SK-N-SH treated with all-trans-retinoic acid at 6 μM for 48 hours (cell line): ENCODE data around the gene IQCN.

ENCODE experiments used
- ATAC-seq: fragments of 200-7000 bp; cut with Tn5 transposase; 3 replicates; pipeline ENCODE4 v1.9.1; 2020; ENCODE audit warnings: mild to moderate bottlenecking, moderate library complexity
- ARNTL ChIP-seq: fragments of 450-650 bp; formaldehyde crosslinking; IDR thresholded peaks from 2 replicates; pipeline ENCODE4 v1.5.0; 2020; ENCODE audit warnings: low read depth, mild to moderate bottlenecking, moderate library complexity, borderline replicate concordance
- BACH2 ChIP-seq: fragments of 250-450 bp; sonication (Bioruptor Pico); IDR thresholded peaks from 2 replicates; pipeline ENCODE4 v1.9.0; 2021; ENCODE audit warnings: mild to moderate bottlenecking, borderline replicate concordance
- CSDC2 ChIP-seq: fragments of 250-450 bp; sonication (Bioruptor Pico); IDR thresholded peaks from 2 replicates; pipeline ENCODE4 v1.5.0; 2020; ENCODE audit warnings: mild to moderate bottlenecking, moderate library complexity
- ESRRG ChIP-seq: fragments of 250-450 bp; sonication (Bioruptor Pico); IDR thresholded peaks from 2 replicates; pipeline ENCODE4 v1.6.1; 2021; ENCODE audit warnings: mild to moderate bottlenecking
- ISL1 ChIP-seq: fragments of 250-450 bp; sonication (Bioruptor Pico); IDR thresholded peaks from 2 replicates; pipeline ENCODE4 v2.1.2; 2022; ENCODE audit warnings: mild to moderate bottlenecking, moderate library complexity
- OSR1 ChIP-seq: fragments of 250-450 bp; sonication (Bioruptor Pico); IDR thresholded peaks from 2 replicates; pipeline ENCODE4 v1.8.0; 2022; ENCODE audit warnings: moderate library complexity, mild to moderate bottlenecking, inconsistent platforms
- PPARA ChIP-seq: fragments of 250-450 bp; sonication (Bioruptor Pico); IDR thresholded peaks from 2 replicates; pipeline ENCODE4 v1.5.0; 2020; ENCODE audit warnings: mild to moderate bottlenecking, borderline replicate concordance
- SNAI2 ChIP-seq: fragments of 250-450 bp; sonication (Bioruptor Pico); IDR thresholded peaks from 2 replicates; pipeline ENCODE4 v1.5.0; 2020; ENCODE audit warnings: mild to moderate bottlenecking, moderate library complexity
- TCF4 ChIP-seq: fragments of 250-450 bp; sonication (Bioruptor Pico); IDR thresholded peaks from 2 replicates; pipeline ENCODE4 v1.8.0; 2021; ENCODE audit warnings: mild to moderate bottlenecking, moderate library complexity, borderline replicate concordance
- TOX ChIP-seq: fragments of 250-450 bp; sonication (Bioruptor Pico); IDR thresholded peaks from 2 replicates; pipeline ENCODE4 v1.8.0; 2021; ENCODE audit warnings: mild to moderate bottlenecking, moderate library complexity, borderline replicate concordance
- ZC3H10 ChIP-seq: fragments of 250-450 bp; sonication (Bioruptor Pico); IDR thresholded peaks from 2 replicates; pipeline ENCODE4 v1.5.1; 2021; ENCODE audit warnings: mild to moderate bottlenecking, moderate library complexity
- ZFP3 ChIP-seq: fragments of 250-450 bp; sonication (Bioruptor Pico); IDR thresholded peaks from 2 replicates; pipeline ENCODE4 v1.5.0; 2020; ENCODE audit warnings: mild to moderate bottlenecking, moderate library complexity
- ZFP30 ChIP-seq: fragments of 450-650 bp; formaldehyde crosslinking; IDR thresholded peaks from 2 replicates; pipeline ENCODE4 v1.5.0; 2022; ENCODE audit warnings: mild to moderate bottlenecking, moderate library complexity
- ZNF565 ChIP-seq: fragments of 450-650 bp; formaldehyde crosslinking; conservative IDR thresholded peaks from 2 replicates; pipeline ENCODE4 v1.5.0; 2020; ENCODE audit warnings: low read depth, mild to moderate bottlenecking, moderate library complexity
- ZNF70 ChIP-seq: fragments of 450-650 bp; formaldehyde crosslinking; IDR thresholded peaks from 2 replicates; pipeline ENCODE4 v1.5.0; 2020; ENCODE audit warnings: mild to moderate bottlenecking, moderate library complexity
- ZNF8 ChIP-seq: fragments of 450-650 bp; formaldehyde crosslinking; IDR thresholded peaks from 2 replicates; pipeline ENCODE4 v1.5.0; 2020; ENCODE audit warnings: mild to moderate bottlenecking, moderate library complexity
- TF ChIP-seq, protein P1 (sequence below): fragments of 250-450 bp; sonication (Bioruptor Pico); IDR thresholded peaks from 2 replicates; pipeline ENCODE4 v1.8.0; 2020; ENCODE audit warnings: mild to moderate bottlenecking, moderate library complexity, borderline replicate concordance
- TF ChIP-seq, protein P2 (sequence below): fragments of 250-450 bp; sonication (Bioruptor Pico); IDR thresholded peaks from 2 replicates; pipeline ENCODE4 v1.5.1; 2020; ENCODE audit warnings: low read depth, mild to moderate bottlenecking, moderate library complexity
- TF ChIP-seq, protein P3 (sequence below): fragments of 250-450 bp; sonication (Bioruptor Pico); IDR thresholded peaks from 2 replicates; pipeline ENCODE4 v1.5.1; 2021; ENCODE audit warnings: mild to moderate bottlenecking, moderate library complexity
- TF ChIP-seq, protein P4 (sequence below): fragments of 250-450 bp; sonication (Bioruptor Pico); IDR thresholded peaks from 2 replicates; pipeline ENCODE4 v1.5.0; 2020; ENCODE audit warnings: mild to moderate bottlenecking, moderate library complexity

The IQCN gene

DNA sequence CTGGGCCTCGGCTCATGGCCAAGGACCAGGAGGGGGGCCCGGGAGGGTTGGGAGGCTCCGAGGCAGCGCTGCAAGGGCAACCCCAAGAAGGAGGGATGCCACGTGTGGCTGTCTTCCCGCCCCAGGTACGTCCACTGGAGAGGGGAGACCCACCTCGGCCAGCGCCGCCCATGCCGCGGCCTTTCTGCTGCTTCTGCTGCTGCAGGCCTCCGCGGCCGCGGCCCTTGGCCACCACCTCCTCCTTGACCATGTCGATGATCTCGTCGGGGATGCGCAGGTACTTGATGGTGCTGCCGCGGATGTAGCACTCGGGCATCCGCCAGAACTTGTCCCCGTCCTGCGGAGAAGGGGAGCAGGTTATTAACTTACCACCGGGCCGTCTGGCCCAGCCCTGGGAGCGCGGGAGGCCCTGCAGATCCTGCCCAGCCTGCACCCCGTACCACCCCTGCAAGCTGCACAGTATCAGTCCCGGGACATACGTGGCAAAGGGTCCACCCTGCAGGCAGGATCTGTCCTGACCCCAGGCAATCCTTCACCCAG is 35.3 kb upstream of the IQCN start:
- no peak for TF ChIP-seq ZNF70 (CRISPR knock-in tag)
- TF ChIP-seq SNAI2 (CRISPR knock-in tag): no peak
- TF ChIP-seq, protein P1, sequence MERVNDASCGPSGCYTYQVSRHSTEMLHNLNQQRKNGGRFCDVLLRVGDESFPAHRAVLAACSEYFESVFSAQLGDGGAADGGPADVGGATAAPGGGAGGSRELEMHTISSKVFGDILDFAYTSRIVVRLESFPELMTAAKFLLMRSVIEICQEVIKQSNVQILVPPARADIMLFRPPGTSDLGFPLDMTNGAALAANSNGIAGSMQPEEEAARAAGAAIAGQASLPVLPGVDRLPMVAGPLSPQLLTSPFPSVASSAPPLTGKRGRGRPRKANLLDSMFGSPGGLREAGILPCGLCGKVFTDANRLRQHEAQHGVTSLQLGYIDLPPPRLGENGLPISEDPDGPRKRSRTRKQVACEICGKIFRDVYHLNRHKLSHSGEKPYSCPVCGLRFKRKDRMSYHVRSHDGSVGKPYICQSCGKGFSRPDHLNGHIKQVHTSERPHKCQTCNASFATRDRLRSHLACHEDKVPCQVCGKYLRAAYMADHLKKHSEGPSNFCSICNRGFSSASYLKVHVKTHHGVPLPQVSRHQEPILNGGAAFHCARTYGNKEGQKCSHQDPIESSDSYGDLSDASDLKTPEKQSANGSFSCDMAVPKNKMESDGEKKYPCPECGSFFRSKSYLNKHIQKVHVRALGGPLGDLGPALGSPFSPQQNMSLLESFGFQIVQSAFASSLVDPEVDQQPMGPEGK (CRISPR knock-in tag): no peak
- no peak for ATAC-seq

DNA sequence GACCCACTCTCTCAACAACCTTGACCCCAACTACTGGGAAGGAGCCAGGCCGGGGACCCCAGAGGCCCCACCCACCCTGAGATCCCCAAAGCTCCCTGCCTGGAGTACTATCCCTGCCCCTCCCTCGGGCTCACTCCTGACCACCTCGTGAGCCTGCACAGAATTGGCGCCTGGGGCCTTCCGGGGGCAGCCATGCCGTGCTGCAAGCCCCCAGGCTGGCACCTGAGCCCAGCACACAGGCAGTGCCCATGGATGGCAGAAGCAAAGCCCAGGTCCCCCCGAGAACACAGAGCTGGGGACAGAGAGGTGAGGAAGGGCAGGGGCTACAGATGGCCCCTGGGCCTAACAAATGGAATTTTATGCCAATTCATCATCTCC is 34.7 kb upstream of the IQCN start:
- no peak for ATAC-seq
- no peak for TF ChIP-seq ZFP30

DNA sequence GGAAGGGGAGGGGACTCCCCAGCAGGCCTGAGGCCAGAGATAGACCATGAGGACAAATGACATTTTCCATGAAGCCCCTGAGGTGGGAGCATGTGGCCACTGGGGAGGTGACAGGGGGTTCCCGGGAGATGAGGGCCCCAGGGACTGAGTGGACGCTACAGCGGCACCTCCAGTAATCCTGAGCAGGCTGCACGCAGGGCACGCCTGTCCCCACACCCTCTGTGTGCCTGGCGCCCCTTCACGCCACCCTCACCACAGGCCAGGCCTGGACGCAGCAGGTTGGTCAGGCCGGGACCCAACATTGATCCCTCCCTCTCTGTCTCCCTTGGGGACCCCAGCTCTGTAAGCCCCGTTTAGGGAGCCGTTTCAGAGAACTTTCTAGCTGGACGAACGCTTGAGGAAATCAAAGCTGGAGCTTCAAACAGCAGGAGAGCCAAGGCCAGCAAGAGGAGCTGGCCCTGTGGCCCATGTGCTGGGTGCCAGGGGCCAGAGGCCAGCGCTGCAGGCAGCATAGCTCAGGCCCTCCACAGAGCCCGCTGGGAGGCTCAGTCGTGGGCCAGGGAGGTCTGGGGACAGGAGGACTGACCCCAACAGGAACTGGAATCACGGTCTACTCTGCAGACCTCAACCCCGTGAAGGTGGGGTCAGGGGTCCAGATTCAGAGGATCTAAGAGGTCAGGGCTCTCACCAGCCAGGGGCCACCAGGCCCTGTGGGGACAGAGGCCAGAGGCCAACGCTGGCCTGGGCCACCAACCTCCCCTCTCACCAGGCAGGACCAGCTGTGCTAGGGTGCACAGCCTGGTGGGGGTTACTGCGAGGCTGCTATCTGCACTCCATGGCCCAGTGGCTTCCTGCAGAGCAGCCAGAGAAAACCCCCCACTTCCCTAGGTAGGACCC is 34.0 kb upstream of the IQCN start:
- TF ChIP-seq OSR1 (CRISPR knock-in tag) (no peak), ZC3H10 (CRISPR knock-in tag) (no peak), CSDC2 (no peak), ZNF565 (CRISPR knock-in tag) (no peak), TCF4 (CRISPR knock-in tag) (no peak), ZNF70 (CRISPR knock-in tag) (no peak), ISL1 (CRISPR knock-in tag) (no peak), ESRRG (CRISPR knock-in tag) (no peak), ZFP30 (no peak), TOX (no peak), ZNF8 (CRISPR knock-in tag) (no peak), BACH2 (CRISPR knock-in tag) (no peak), ZFP3 (CRISPR knock-in tag) (no peak), ARNTL (CRISPR knock-in tag) (no peak)
- TF ChIP-seq, protein P2, sequence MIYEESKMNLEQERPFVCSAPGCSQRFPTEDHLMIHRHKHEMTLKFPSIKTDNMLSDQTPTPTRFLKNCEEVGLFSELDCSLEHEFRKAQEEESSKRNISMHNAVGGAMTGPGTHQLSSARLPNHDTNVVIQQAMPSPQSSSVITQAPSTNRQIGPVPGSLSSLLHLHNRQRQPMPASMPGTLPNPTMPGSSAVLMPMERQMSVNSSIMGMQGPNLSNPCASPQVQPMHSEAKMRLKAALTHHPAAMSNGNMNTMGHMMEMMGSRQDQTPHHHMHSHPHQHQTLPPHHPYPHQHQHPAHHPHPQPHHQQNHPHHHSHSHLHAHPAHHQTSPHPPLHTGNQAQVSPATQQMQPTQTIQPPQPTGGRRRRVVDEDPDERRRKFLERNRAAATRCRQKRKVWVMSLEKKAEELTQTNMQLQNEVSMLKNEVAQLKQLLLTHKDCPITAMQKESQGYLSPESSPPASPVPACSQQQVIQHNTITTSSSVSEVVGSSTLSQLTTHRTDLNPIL (CRISPR knock-in tag): no peak
- TF ChIP-seq, protein P3, sequence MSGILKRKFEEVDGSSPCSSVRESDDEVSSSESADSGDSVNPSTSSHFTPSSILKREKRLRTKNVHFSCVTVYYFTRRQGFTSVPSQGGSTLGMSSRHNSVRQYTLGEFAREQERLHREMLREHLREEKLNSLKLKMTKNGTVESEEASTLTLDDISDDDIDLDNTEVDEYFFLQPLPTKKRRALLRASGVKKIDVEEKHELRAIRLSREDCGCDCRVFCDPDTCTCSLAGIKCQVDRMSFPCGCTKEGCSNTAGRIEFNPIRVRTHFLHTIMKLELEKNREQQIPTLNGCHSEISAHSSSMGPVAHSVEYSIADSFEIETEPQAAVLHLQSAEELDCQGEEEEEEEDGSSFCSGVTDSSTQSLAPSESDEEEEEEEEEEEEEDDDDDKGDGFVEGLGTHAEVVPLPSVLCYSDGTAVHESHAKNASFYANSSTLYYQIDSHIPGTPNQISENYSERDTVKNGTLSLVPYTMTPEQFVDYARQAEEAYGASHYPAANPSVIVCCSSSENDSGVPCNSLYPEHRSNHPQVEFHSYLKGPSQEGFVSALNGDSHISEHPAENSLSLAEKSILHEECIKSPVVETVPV (CRISPR knock-in tag): no peak
- TF ChIP-seq, protein P4, sequence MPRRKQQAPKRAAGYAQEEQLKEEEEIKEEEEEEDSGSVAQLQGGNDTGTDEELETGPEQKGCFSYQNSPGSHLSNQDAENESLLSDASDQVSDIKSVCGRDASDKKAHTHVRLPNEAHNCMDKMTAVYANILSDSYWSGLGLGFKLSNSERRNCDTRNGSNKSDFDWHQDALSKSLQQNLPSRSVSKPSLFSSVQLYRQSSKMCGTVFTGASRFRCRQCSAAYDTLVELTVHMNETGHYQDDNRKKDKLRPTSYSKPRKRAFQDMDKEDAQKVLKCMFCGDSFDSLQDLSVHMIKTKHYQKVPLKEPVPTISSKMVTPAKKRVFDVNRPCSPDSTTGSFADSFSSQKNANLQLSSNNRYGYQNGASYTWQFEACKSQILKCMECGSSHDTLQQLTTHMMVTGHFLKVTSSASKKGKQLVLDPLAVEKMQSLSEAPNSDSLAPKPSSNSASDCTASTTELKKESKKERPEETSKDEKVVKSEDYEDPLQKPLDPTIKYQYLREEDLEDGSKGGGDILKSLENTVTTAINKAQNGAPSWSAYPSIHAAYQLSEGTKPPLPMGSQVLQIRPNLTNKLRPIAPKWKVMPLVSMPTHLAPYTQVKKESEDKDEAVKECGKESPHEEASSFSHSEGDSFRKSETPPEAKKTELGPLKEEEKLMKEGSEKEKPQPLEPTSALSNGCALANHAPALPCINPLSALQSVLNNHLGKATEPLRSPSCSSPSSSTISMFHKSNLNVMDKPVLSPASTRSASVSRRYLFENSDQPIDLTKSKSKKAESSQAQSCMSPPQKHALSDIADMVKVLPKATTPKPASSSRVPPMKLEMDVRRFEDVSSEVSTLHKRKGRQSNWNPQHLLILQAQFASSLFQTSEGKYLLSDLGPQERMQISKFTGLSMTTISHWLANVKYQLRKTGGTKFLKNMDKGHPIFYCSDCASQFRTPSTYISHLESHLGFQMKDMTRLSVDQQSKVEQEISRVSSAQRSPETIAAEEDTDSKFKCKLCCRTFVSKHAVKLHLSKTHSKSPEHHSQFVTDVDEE: no peak
- ATAC-seq: no peak

DNA sequence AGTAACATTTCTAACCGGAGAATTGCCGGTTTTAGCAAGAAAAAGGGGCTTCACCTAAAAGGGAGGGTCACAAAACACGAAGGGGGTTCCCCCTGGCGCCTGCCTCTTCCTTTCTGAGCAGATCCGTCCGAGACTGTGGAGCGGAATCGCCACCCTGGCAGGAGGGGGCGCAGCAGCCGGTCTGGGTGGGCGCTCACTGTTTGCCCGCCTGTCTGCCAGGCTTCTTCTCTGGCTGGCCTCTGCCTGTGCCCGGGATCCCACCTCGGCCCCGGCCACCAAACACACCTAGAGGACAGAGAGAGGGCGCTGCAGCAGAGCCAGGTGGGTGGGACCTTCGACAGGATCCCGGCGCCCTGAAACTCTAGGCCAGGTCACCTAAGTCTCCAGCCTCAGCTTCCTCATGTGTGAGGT is 33.0 kb upstream of the IQCN start:
- ATAC-seq: no peak
- TF ChIP-seq PPARA (no peak), ZC3H10 (CRISPR knock-in tag) (no peak), ZFP3 (CRISPR knock-in tag) (no peak), TCF4 (CRISPR knock-in tag) (no peak), OSR1 (CRISPR knock-in tag) (no peak), ZFP30 (no peak)
- TF ChIP-seq, protein P4: no peak
- TF ChIP-seq, all 23 proteins: peak for 0
